H1 (cell line): ENCODE data around the gene SLC25A11. TPM values are rescaled to one million over a fixed set of nuclear protein-coding genes. Genes with fewer than 3 reads are reported as not detected.

ENCODE experiments used
- BRCA1 ChIP-seq: IDR thresholded peaks from 2 replicates; pipeline ENCODE4 v1.6.1; 2012; ENCODE audit warnings: low read depth, low read length, improper control_type of control experiment
- CHD7 ChIP-seq: fragments of 300-600 bp; sonication (generic); IDR thresholded peaks from 2 replicates; pipeline ENCODE4 v1.7.1; 2012; ENCODE audit warnings: low read length, moderate library complexity, mild to moderate bottlenecking, inconsistent platforms; ENCODE audit not compliant: insufficient replicate concordance
- RFX5 ChIP-seq: IDR thresholded peaks from 2 replicates; pipeline ENCODE4 v1.6.1; 2011; ENCODE audit warnings: low read depth, low read length, improper control_type of control experiment, borderline replicate concordance
- SRF ChIP-seq: IDR thresholded peaks from 2 replicates; pipeline ENCODE4 v1.6.1; 2011; ENCODE audit warnings: mild to moderate bottlenecking, low read depth, low read length, moderate library complexity
- polyA plus RNA-seq, 7 experiments: library from polyadenylated mRNA; depleted of rRNA in 3 of 7; stranded (reverse) in 5 of 7; unstranded in 2 of 7; fragments of >200 nt in 5 of 7; fragments of 200-250 nt in 2 of 7; gene quantifications; 1 replicate in 5 of 7; 2 replicates in 1 of 7; 4 replicates in 1 of 7; pipeline versions ENCODE4 v1.2.1 to v1.2.3, GENCODE V29; 2011 to 2013; ENCODE audit warnings: missing spikeins in 2 of 7, mixed read lengths in 2 of 7
- total RNA-seq: library from RNA; stranded (reverse); fragmentation: NEBNext Ultra II Directional; extraction: Animal tissue kit (Norgen Biotek cat#: 25700); gene quantifications from 2 replicates; pipeline ENCODE4 v1.2.1, GENCODE V29; 2021

Gene SLC25A11
- total and polyA plus RNA-seq, 2 of the 8 experiments (the other 6 are each of a cell fraction or from before 2014, with no cell fraction given) = 55.9 to 97.0 TPM

- TF ChIP-seq BRCA1 = no peak
- no peak for TF ChIP-seq CHD7
- no peak for TF ChIP-seq RFX5
- TF ChIP-seq SRF = no peak
These were observed 44.7 kb downstream of the SLC25A11 start (continued) for GRCh38 chr17:4895121-4895520.
